Adipocyte (in vitro differentiated cells): Measurements from ENCODE around the gene MAP3K7CL.
A peak's percentile ranks its signal among the peaks of the same experiment; 100 is the strongest.
"Not testable (repeated sequence)": the region's sequence is repeated elsewhere in the genome, so short reads cannot be mapped to it uniquely, and the experiment has no call there.

Experiments used
- DNase-seq: peaks from one replicate; pipeline ENCODE4 v3.0.0-alpha.2; 2015; ENCODE audit warnings: low read depth
- H3K27me3 ChIP-seq: replicated peaks from 2 replicates; pipeline ENCODE4 v1.7.0; 2013; ENCODE audit warnings: mild to moderate bottlenecking, low read length, moderate library complexity; ENCODE audit not compliant: control insufficient read depth, insufficient read depth
- H3K36me3 ChIP-seq: 2 replicates; pipeline ENCODE4 v1.7.0; 2013; ENCODE audit warnings: low read length, mild to moderate bottlenecking, moderate library complexity; ENCODE audit not compliant: control insufficient read depth, insufficient read depth, severe bottlenecking
- H3K4me1 ChIP-seq: 2 replicates; pipeline ENCODE4 v1.7.0; 2013; ENCODE audit warnings: mild to moderate bottlenecking, low read length, moderate library complexity; ENCODE audit not compliant: control insufficient read depth, insufficient read depth
- H3K4me3 ChIP-seq: 2 replicates; pipeline ENCODE4 v1.7.0; 2013; ENCODE audit warnings: mild to moderate bottlenecking, low read length, moderate library complexity
- H3K9ac ChIP-seq: 2 replicates; pipeline ENCODE4 v1.7.0; 2013; ENCODE audit warnings: mild to moderate bottlenecking, low read length, moderate library complexity
- H3K9me3 ChIP-seq: 2 replicates; pipeline ENCODE4 v1.7.0; 2013; ENCODE audit warnings: mild to moderate bottlenecking, low read length, moderate library complexity; ENCODE audit not compliant: control insufficient read depth

Gene MAP3K7CL

GRCh38 chr21:29155933-29156260 is 25.5 kb downstream of the MAP3K7CL start:
- no peaks in the 10 kb centered on the region for H3K9me3 ChIP-seq
- H3K9ac ChIP-seq = peak overlapping the region; percentile 68
- peaks cover 17% of the 10 kb centered on the region for H3K4me1 ChIP-seq
- peak overlapping the region; percentile 76 for H3K4me3 ChIP-seq
- H3K27me3 ChIP-seq = no peaks in the 10 kb centered on the region
- DNase-seq = no peak
- H3K36me3 ChIP-seq = no peaks in the 10 kb centered on the region

DNA sequence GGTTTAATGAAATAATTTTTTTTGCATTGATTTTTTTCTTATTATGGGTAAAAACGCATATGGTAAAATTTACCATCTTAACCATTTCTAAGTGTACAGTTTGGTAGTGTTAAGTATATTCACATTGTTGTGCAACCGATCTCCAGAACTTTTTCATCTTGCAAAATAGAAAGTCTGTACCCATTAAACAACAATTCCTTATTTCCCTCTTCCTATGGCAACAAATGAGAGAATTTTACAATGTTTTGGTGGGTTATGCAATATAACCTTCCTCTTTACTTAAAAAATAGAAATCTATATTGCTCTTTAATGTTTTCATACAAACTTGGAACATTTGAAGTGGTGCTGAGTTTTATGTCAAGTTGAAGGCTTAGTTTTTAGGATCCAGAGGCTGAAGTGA is 26.6 kb downstream of the MAP3K7CL start:
- H3K27me3 ChIP-seq = no peaks in the 10 kb centered on the region
- no peak overlapping the region for H3K4me3 ChIP-seq
- H3K9me3 ChIP-seq = no peaks in the 10 kb centered on the region
- no peak for DNase-seq
- no peak overlapping the region for H3K9ac ChIP-seq
- peaks cover 17% of the 10 kb centered on the region for H3K4me1 ChIP-seq
- no peaks in the 10 kb centered on the region for H3K36me3 ChIP-seq

GRCh38 chr21:29159842-29160241 is 29.4 kb downstream of the MAP3K7CL start:
- H3K27me3 ChIP-seq = no peaks in the 10 kb centered on the region
- no peak overlapping the region for H3K4me3 ChIP-seq
- peaks cover 31% of the 10 kb centered on the region for H3K4me1 ChIP-seq
- no peaks in the 10 kb centered on the region for H3K9me3 ChIP-seq
- H3K9ac ChIP-seq = no peak overlapping the region
- no peak for DNase-seq
- no peaks in the 10 kb centered on the region for H3K36me3 ChIP-seq

- not testable (repeated sequence) for H3K36me3 ChIP-seq, H3K27me3 ChIP-seq, H3K9me3 ChIP-seq
- Histone ChIP-seq H3K4me3 (peak overlapping the region; percentile 56), H3K4me1 (peaks cover 32% of the 10 kb centered on the region), H3K9ac (peak overlapping the region; percentile 75)
- peak; percentile 57 for DNase-seq
These were observed 32.4 kb downstream of the MAP3K7CL start for GRCh38 chr21:29162825-29163224.

DNA sequence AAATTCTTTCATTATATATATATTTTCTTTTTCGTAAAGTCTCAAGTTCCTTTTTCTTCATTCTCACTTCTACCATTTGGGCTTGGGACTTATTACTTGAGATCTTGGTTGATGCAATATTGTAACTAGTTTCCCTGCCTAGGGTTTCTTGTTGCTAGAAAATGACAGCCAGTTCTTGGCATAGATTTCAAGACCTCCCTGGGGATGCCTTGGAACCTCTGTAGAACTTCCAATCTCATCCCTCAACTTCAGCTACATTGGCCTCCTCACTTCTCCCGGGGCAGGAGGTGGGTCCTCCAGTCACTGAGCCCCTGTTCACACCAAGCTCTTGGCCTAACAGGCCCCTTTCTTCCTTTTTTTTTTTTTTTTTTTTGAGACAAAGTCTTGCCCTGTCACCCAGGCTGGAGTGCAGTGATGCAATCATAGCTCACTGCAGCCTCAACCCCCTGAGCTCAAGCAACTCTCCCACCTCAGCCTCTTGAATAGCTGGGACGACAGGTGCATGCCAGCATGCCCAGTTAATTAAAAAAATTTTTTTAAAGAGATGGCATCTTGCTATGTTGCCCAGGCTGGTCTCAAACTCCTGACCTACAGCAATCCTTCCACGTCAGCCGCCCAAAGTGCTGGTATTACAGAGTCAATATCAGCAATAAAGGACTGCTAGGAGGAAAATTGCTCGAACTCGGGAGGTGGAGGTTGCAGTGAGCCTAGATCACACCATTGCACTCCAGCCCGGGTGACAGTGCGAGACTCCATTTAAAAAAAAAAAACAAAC is 33.1 kb downstream of the MAP3K7CL start:
- Histone ChIP-seq H3K4me1 (peaks cover 32% of the 10 kb centered on the region), H3K27me3 (no peaks in the 10 kb centered on the region), H3K36me3 (no peaks in the 10 kb centered on the region), H3K9me3 (no peaks in the 10 kb centered on the region), H3K4me3 (peak overlapping the region; percentile 56), H3K9ac (peak overlapping the region; percentile 75)
- DNase-seq = peak; percentile 49

DNA sequence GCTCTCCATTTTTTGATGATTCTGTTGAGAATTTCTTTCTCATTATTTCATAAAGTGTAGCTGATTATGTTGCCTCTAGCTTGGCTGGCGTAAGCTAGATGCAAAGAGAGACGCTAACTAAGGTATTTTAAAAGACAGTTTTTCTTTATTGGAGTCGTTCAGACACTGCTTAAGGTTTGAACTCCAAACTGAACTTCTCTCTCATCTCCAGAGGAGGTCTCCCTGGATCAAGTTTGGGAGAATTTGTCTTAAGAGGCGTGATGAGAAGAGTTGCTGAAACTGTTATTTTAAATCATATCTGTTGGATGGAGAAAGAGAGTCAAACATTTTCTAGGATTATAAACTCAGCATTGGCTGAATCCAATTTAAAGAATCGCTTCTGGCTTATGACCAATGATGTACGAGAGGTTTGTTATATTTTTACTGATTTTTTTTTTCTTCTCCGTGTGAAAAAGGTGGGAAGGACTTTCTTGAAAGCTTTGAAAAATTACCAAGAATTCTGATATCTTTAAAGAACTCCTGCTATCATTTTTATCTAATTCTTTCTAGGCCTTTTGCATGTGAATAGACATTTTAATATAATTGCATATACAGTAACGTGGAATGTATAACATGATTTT is 34.0 kb downstream of the MAP3K7CL start:
- Histone ChIP-seq H3K4me1 (peaks cover 32% of the 10 kb centered on the region), H3K36me3 (no peaks in the 10 kb centered on the region), H3K9me3 (no peaks in the 10 kb centered on the region), H3K9ac (peak overlapping the region; percentile 55), H3K4me3 (no peak overlapping the region), H3K27me3 (no peaks in the 10 kb centered on the region)
- DNase-seq = peak; percentile 90

DNA sequence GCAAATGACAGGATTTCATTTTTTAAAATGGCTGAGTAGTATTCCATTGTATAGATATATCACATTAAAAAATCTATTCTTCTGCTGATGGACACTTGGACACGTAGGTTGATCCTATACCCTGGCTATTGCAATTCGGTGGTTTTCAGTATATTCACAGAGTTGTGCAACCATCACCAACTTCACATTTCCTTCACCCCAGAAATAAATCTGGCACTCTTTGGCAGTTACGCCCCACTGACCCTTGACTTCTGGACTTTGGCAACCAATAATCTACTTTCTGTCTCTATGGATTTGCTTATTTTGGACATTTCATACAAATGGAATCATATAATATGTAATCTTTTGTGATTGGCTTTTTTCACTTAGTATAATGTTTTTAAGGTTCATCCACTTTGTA is 35.9 kb downstream of the MAP3K7CL start:
- no peaks in the 10 kb centered on the region for H3K9me3 ChIP-seq
- no peak overlapping the region for H3K4me3 ChIP-seq
- H3K27me3 ChIP-seq = no peaks in the 10 kb centered on the region
- no peak for DNase-seq
- H3K9ac ChIP-seq = no peak overlapping the region
- peaks cover 37% of the 10 kb centered on the region for H3K4me1 ChIP-seq
- H3K36me3 ChIP-seq = no peaks in the 10 kb centered on the region

GRCh38 chr21:29166853-29167252 is 36.4 kb downstream of the MAP3K7CL start:
- H3K4me1 ChIP-seq = peaks cover 37% of the 10 kb centered on the region
- DNase-seq = no peak
- H3K9ac ChIP-seq = no peak overlapping the region
- no peaks in the 10 kb centered on the region for H3K27me3 ChIP-seq
- H3K4me3 ChIP-seq = no peak overlapping the region
- H3K36me3 ChIP-seq = no peaks in the 10 kb centered on the region
- no peaks in the 10 kb centered on the region for H3K9me3 ChIP-seq

DNA sequence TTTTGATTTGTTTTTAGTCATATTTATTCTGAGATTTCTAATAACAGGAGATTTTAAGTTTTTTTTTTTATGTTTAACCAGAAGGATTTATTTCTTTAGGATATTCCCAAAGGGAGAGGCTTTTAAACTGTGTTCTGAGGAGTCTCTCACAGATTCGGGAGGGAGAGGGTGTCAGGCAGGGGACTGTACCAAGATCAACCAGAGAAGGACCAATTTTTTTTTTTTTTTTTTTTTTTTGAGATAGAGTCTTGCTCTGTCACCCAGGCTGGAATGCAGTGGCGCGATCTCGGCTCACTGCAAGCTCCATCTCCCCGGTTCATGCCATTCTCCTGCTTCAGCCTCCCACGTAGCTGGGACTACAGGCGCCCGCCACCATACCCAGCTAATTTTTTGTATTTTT is 37.0 kb downstream of the MAP3K7CL start:
- not testable (repeated sequence) for H3K36me3 ChIP-seq, H3K4me3 ChIP-seq, DNase-seq, H3K9ac ChIP-seq, H3K9me3 ChIP-seq, H3K27me3 ChIP-seq
- H3K4me1 ChIP-seq = peaks cover 33% of the 10 kb centered on the region

GRCh38 chr21:29168891-29169315 is 38.5 kb downstream of the MAP3K7CL start:
- Histone ChIP-seq H3K4me3 (no peak overlapping the region), H3K4me1 (peaks cover 21% of the 10 kb centered on the region), H3K27me3 (no peaks in the 10 kb centered on the region), H3K36me3 (no peaks in the 10 kb centered on the region), H3K9me3 (no peaks in the 10 kb centered on the region), H3K9ac (no peak overlapping the region)
- no peak for DNase-seq

- Histone ChIP-seq H3K4me1 (peaks cover 33% of the 10 kb centered on the region), H3K36me3 (no peaks in the 10 kb centered on the region), H3K4me3 (peak overlapping the region; percentile 57), H3K9ac (peak overlapping the region; percentile 43), H3K9me3 (no peaks in the 10 kb centered on the region), H3K27me3 (no peaks in the 10 kb centered on the region)
- no peak for DNase-seq
These were observed 40.5 kb downstream of the MAP3K7CL start for GRCh38 chr21:29170944-29171343.
